Pancreas (tissue), 10 donors: ENCODE measurements around the gene WDFY4. TPM values are rescaled to one million over a fixed set of nuclear protein-coding genes. Genes with fewer than 3 reads are reported as not detected.

ENCODE experiments used
- ATAC-seq, 4 donors: fragments of 200-7000 bp; cut with Tn5 transposase; one replicate each; pipeline versions ENCODE4 v1.8.0 to v1.9.1; 2020; ENCODE audit warnings: mild to moderate bottlenecking in 4 of 4, moderate library complexity in 4 of 4
- DNase-seq, 6 donors: peaks; one replicate each; pipeline ENCODE4 v3.0.0-alpha.2; 2020
- FAIRE-seq: peaks from 2 replicates; lab custom pipeline; 2012; peaks lifted over from hg19 to GRCh38; lab: Jason Lieb, UNC
- H3K27ac ChIP-seq, 4 donors: fragments of 200-600 bp; sonication (generic); 1 replicate in 3 of 4; 2 replicates in 1 of 4; pipeline versions ENCODE4 v1.5.0 to v1.8.0; 2020
- H3K27me3 ChIP-seq, 4 donors: fragments of 200-600 bp; one replicate each; pipeline ENCODE4 v1.8.0; 2021
- H3K36me3 ChIP-seq, 3 donors: fragments of 200-600 bp; sonication (generic) in 1 of 3; one replicate each; pipeline versions ENCODE4 v1.5.0 to v1.8.0; 2020 to 2021
- H3K4me1 ChIP-seq, 3 donors: fragments of 200-600 bp; one replicate each; pipeline ENCODE4 v1.8.0; 2021
- H3K4me3 ChIP-seq, 4 donors: fragments of 200-600 bp; sonication (generic) in 2 of 4; one replicate each; pipeline versions ENCODE4 v1.5.0 to v1.8.0; 2020 to 2021
- H3K9me3 ChIP-seq, 4 donors: fragments of 200-600 bp; one replicate each; pipeline ENCODE4 v1.8.0; 2021
- CTCF ChIP-seq, 4 donors: fragments of 200-600 bp; sonication (generic) in 3 of 4; IDR thresholded peaks; one replicate each; pipeline versions ENCODE4 v1.5.0 to v1.8.0; 2021; ENCODE audit warnings: antibody characterized with exemption in 4 of 4
- WGBS, 2 donors: extraction: QIAGEN DNeasy Blood & Tissue Kit; methylation state at CpG; one replicate each; pipeline ENCODE4 v1.1.7; 2013; 5-methylcytosine and 5-hydroxymethylcytosine counted together
- intact Hi-C, 3 donors: fragments of 100-400 bp; cut with DNase I; formaldehyde crosslinking; loops; one replicate each; pipeline versions ENCODE4 v1.11.1 to v1.14.2; 2022
- polyA plus RNA-seq, 2 donors: library from polyadenylated mRNA; stranded (reverse); fragments of 200-250 nt; gene quantifications; one replicate each; pipeline ENCODE4 v1.2.3, GENCODE V29; 2013
- total RNA-seq, 6 donors: library from RNA; stranded (reverse); fragmentation: NEBNext Ultra II Directional in 4 of 6; extraction: Animal tissue kit (Norgen Biotek cat#: 25700) in 4 of 6; gene quantifications; one replicate each; pipeline versions ENCODE4 v1.2.1 to v1.2.4, GENCODE V29; 2021 to 2023
- donor health status: healthy with polysubstance abuse.
- donor health status: DM: no; HTN: no; CAD: no; lungs with moderate emphysema.
- donor health status: DM: no; HTN: no; CAD: no.
- donor health status: control.
- donor health status: control.
- donor health status: Bipolar disorder and iron deficiency.
- donor health status: DM: yes; HTN: yes; CAD: no.
- donor health status: DM: no; HTN: no; CAD: no.
- donor health status: DM: no; HTN: no; CAD: no.
- donor health status: DM: yes; HTN: yes; CAD: no.

Gene WDFY4
- total and polyA plus RNA-seq, 8 donors = 0.14 to 8.4 (median 0.72) TPM

DNA sequence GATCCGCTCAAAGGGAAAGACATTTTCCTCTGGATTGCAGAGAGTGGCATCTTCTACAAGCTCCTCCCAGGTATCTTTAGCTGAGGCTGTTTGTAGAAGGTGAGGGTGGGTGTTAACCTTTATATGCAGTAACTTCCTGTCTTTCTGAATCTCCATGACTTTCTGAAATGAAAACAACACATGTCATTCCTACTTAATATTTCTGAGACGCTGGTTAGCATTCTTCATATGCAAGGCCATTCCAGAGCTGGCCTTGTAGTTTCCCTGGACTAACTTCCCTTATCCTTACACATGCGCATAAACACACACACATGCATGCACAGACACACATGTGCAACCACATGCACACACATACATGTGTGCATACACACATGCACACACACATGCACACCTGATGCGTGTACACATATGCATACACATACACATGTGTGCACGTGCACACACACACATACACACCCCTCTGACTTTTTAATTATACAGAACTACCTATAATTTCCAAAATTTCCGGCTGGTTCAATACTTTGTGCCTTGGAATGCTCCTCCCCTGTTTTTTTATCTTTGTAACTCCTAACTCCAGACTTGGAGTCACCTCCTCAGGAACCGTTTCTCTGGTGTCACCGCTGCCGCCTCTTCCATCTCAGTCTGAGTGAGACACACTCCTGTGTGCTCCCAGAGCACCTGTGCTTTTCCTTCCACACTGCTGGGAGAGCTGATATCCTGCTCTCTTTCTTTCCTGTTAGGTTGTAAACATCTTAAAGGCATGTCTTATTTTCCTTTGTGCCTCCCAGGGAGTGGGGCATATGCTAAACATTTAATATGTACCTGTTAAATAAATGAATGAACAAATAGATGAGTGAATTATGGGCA lies 199.7 kb downstream of the WDFY4 start:
- intact Hi-C loops = no loop called here
- no peaks in the 10 kb centered on the region for H3K27me3 ChIP-seq
- no peaks in the 10 kb centered on the region for H3K36me3 ChIP-seq
- no peak overlapping the region for H3K27ac ChIP-seq
- TF ChIP-seq CTCF (IDR thresholded peaks at IDR 0.05) = no peak
- no peak for DNase-seq
- no peak for FAIRE-seq
- no peak overlapping the region for H3K4me3 ChIP-seq
- no peak for ATAC-seq
- H3K4me1 ChIP-seq = no peaks in the 10 kb centered on the region
- no peaks in the 10 kb centered on the region for H3K9me3 ChIP-seq
- WGBS, 2 donors = 68 to 69% methylated on average over 9 of the region's 9 CpGs

DNA sequence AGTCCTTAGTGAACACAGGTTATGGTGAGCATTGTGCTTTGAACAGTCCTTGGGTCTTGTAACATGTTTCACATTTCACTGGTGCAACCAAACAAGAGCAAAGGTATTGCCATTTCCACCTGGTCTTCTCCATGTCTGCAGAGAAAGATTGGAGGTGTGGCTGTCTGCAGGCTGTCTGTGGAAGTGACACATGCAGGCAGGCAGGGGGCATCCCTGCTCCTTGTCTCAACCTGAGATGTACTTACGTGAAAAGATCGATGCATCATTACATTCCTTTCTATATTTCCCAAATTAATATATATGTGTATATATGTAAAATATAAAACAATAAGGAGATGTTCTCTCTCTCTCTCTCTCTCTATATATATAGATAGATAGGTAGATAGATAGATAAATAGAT lies 200.7 kb downstream of the WDFY4 start:
- Histone ChIP-seq H3K27me3 (no peaks in the 10 kb centered on the region), H3K4me3 (no peak overlapping the region), H3K27ac (no peak overlapping the region), H3K36me3 (no peaks in the 10 kb centered on the region), H3K9me3 (no peaks in the 10 kb centered on the region), H3K4me1 (no peaks in the 10 kb centered on the region)
- FAIRE-seq (no peak), DNase-seq (no peak), ATAC-seq (no peak)
- WGBS, 2 donors = 43 to 51% methylated on average over 2 of the region's 2 CpGs
- intact Hi-C loops = no loop called here
- TF ChIP-seq CTCF (IDR thresholded peaks at IDR 0.05) = no peak

- ATAC-seq (no peak), FAIRE-seq (no peak), DNase-seq (no peak)
- Histone ChIP-seq H3K4me3 (no peak overlapping the region), H3K4me1 (no peaks in the 10 kb centered on the region), H3K9me3 (no peaks in the 10 kb centered on the region), H3K27ac (no peak overlapping the region), H3K27me3 (no peaks in the 10 kb centered on the region), H3K36me3 (no peaks in the 10 kb centered on the region)
- TF ChIP-seq CTCF (IDR thresholded peaks at IDR 0.05) = no peak
- intact Hi-C loops = no loop called here
- 65 to 78% methylated on average over 1 of the region's 1 CpG for WGBS, 2 donors
Observed at GRCh38 chr10:48887982-48888381, 203.3 kb downstream of the WDFY4 start.

- Histone ChIP-seq H3K9me3 (no peaks in the 10 kb centered on the region), H3K36me3 (no peaks in the 10 kb centered on the region), H3K4me1 (no peaks in the 10 kb centered on the region), H3K27me3 (no peaks in the 10 kb centered on the region), H3K27ac (no peak overlapping the region), H3K4me3 (no peak overlapping the region)
- no peak for DNase-seq
- no peak for TF ChIP-seq CTCF (IDR thresholded peaks at IDR 0.05)
- intact Hi-C loops = no loop called here
- 81 to 84% methylated on average over 11 of the region's 11 CpGs for WGBS, 2 donors
- no peak for FAIRE-seq
- no peak for ATAC-seq
Observed at GRCh38 chr10:48890888-48891850, 206.5 kb downstream of the WDFY4 start.
